Natural killer cell (primary cell): ENCODE measurements around the gene TIMP3. TPM values are rescaled to one million over a fixed set of nuclear protein-coding genes. Genes with fewer than 3 reads are reported as not detected.

ENCODE experiments used
- ATAC-seq, 3 donors: fragments of 150-1000 bp in 2 of 3; fragments of 200-7000 bp in 1 of 3; cut with Tn5 transposase; 1 replicate in 1 of 3; 2 replicates in 2 of 3; pipeline ENCODE4 v1.10.0; 2021; ENCODE audit warnings: mild to moderate bottlenecking in 2 of 3, moderate library complexity in 2 of 3
- DNase-seq, 2 donors: peaks; one replicate each; pipeline versions ENCODE4 v3.0.0 to v3.0.0-alpha.2; 2013 to 2021; ENCODE audit warnings: mixed read lengths in 1 of 2
- H3K27ac ChIP-seq: one replicate; pipeline ENCODE4 v1.5.1; 2013; ENCODE audit warnings: mild to moderate bottlenecking, low read length
- H3K27me3 ChIP-seq: one replicate; pipeline ENCODE4 v1.6.1; 2013; ENCODE audit warnings: low read length; ENCODE audit not compliant: control insufficient read depth, insufficient read depth
- H3K36me3 ChIP-seq: one replicate; pipeline ENCODE4 v1.6.1; 2013; ENCODE audit warnings: low read length; ENCODE audit not compliant: control insufficient read depth, insufficient read depth
- H3K4me1 ChIP-seq: one replicate; pipeline ENCODE4 v1.6.1; 2013; ENCODE audit warnings: low read length; ENCODE audit not compliant: control insufficient read depth, insufficient read depth
- H3K4me3 ChIP-seq: one replicate; pipeline ENCODE4 v1.5.1; 2013; ENCODE audit warnings: low read length
- H3K9me3 ChIP-seq: one replicate; pipeline ENCODE4 v1.6.1; 2013; ENCODE audit warnings: low read length; ENCODE audit not compliant: control insufficient read depth, insufficient read depth
- H3K27ac Mint-ChIP-seq, 2 donors: one replicate each; pipeline ENCODE4 v1.8.0; 2022; ENCODE audit warnings: mild to moderate bottlenecking in 2 of 2, mixed read lengths in 2 of 2, moderate library complexity in 1 of 2
- H3K27me3 Mint-ChIP-seq, 2 donors: one replicate each; pipeline ENCODE4 v1.8.0; 2022; ENCODE audit warnings: low read depth in 2 of 2, mixed read lengths in 2 of 2
- H3K36me3 Mint-ChIP-seq: one replicate; pipeline ENCODE4 v1.8.0; 2022; ENCODE audit warnings: mixed read lengths
- H3K4me1 Mint-ChIP-seq, 2 donors: one replicate each; pipeline ENCODE4 v1.8.0; 2022; ENCODE audit warnings: mixed read lengths in 2 of 2
- H3K4me3 Mint-ChIP-seq: one replicate; pipeline ENCODE4 v1.8.0; 2022; ENCODE audit warnings: mild to moderate bottlenecking, moderate library complexity, mixed read lengths
- H3K9me3 Mint-ChIP-seq, 2 donors: one replicate each; pipeline ENCODE4 v1.8.0; 2022; ENCODE audit warnings: mixed read lengths in 2 of 2
- WGBS: methylation state at CpG from one replicate; pipeline ENCODE4 v1.1.7; 2013; ENCODE audit warnings: missing lambda C conversion rate; ENCODE audit not compliant: insufficient coverage; 5-methylcytosine and 5-hydroxymethylcytosine counted together
- intact Hi-C: fragments of 100-400 bp; cut with micrococcal nuclease; formaldehyde crosslinking; loops from one replicate; pipeline ENCODE4 v1.14.2; 2022
- total RNA-seq, 4 donors: library from RNA; stranded (reverse); fragments of 120-200 nt in 1 of 4; gene quantifications; one replicate each; pipeline versions ENCODE4 v1.2.3 to v1.2.4, GENCODE V29; 2013 to 2022
- TF ChIP-seq, protein P1 (sequence below): fragments of 200-600 bp; IDR thresholded peaks from one replicate; pipeline ENCODE4 v1.8.0; 2022; ENCODE audit warnings: antibody characterized with exemption

The TIMP3 gene
- total RNA-seq, 3 donors from 2014 or later (not counting 1 experiment from before 2014, with no cell fraction given), result 0.12 TPM; not detected in 2

DNA sequence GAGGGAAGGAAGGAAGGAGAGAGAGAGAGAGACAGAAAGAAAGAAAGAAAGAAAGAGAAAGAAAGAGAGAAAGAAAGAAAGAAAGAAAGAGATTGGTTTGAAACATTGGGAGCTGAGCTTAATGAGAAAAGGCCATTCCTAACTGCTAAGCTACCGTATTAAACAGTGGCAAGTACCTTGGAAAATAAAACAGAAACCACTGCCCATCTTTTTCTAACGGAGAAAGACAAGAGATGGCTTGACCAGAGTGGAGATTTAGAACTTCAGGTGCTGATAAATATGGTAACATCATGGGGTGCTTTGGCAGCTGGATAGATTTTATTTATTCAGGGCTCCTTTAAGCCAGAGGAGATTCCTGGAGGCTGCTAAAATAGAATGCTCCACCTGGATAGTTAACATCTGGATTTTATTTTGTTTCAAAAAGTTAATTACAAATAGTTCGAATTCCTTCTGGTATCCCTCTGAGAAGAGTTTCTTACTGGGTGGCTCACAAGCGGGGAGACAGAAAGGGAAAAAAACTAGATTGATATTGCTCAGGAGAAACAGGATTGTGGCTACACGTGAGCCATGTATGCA lies 12.9 kb downstream of the TIMP3 start:
- no peaks in the 10 kb centered on the region for H3K27me3 ChIP-seq
- Mint-ChIP-seq H3K9me3 (no peaks in the 10 kb centered on the region), H3K36me3 (no peaks in the 10 kb centered on the region), H3K4me3 (no peak overlapping the region), H3K27me3 (peaks cover 0 to 8% of the 10 kb centered on the region in 2 donors), H3K4me1 (no peaks in the 10 kb centered on the region), H3K27ac (no peak overlapping the region)
- intact Hi-C loops, result no loop called here
- H3K4me3 ChIP-seq, result no peak overlapping the region
- TF ChIP-seq, protein P1, sequence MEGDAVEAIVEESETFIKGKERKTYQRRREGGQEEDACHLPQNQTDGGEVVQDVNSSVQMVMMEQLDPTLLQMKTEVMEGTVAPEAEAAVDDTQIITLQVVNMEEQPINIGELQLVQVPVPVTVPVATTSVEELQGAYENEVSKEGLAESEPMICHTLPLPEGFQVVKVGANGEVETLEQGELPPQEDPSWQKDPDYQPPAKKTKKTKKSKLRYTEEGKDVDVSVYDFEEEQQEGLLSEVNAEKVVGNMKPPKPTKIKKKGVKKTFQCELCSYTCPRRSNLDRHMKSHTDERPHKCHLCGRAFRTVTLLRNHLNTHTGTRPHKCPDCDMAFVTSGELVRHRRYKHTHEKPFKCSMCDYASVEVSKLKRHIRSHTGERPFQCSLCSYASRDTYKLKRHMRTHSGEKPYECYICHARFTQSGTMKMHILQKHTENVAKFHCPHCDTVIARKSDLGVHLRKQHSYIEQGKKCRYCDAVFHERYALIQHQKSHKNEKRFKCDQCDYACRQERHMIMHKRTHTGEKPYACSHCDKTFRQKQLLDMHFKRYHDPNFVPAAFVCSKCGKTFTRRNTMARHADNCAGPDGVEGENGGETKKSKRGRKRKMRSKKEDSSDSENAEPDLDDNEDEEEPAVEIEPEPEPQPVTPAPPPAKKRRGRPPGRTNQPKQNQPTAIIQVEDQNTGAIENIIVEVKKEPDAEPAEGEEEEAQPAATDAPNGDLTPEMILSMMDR, result no peak
- H3K9me3 ChIP-seq, result no peaks in the 10 kb centered on the region
- no peaks in the 10 kb centered on the region for H3K36me3 ChIP-seq
- H3K4me1 ChIP-seq, result no peaks in the 10 kb centered on the region
- no peak overlapping the region for H3K27ac ChIP-seq
- no peak for ATAC-seq
- 93% methylated on average over 5 of the region's 5 CpGs for WGBS
- no peak for DNase-seq

DNA sequence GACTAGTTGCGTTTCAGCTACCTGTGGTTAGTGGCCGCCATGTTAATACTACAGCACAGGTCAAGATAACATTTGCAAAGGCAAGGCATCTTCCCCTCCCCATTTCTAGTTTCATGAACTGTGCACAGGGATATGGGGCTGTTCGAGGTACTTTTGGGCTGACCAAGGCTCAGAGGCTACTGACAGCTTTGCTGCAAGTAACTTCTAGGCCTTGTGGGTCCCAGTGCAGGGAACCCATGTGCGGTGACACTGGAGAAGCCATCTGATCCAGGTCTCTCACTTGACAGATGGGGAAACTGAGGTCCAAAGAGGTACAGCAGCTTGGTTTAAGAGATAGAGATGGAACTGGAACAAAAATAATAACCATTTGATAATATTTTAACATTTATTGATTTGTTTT lies 13.6 kb downstream of the TIMP3 start:
- no peak overlapping the region for H3K27ac ChIP-seq
- no peak for DNase-seq
- Mint-ChIP-seq H3K27ac (no peak overlapping the region), H3K4me1 (no peaks in the 10 kb centered on the region), H3K36me3 (no peaks in the 10 kb centered on the region), H3K9me3 (no peaks in the 10 kb centered on the region), H3K4me3 (no peak overlapping the region), H3K27me3 (peaks cover 0 to 8% of the 10 kb centered on the region in 2 donors)
- no peaks in the 10 kb centered on the region for H3K9me3 ChIP-seq
- no peak overlapping the region for H3K4me3 ChIP-seq
- WGBS, result 93% methylated on average over 4 of the region's 4 CpGs
- H3K27me3 ChIP-seq, result no peaks in the 10 kb centered on the region
- no peak for ATAC-seq
- intact Hi-C loops, result no loop called here
- no peaks in the 10 kb centered on the region for H3K4me1 ChIP-seq
- TF ChIP-seq, protein P1, result no peak
- H3K36me3 ChIP-seq, result no peaks in the 10 kb centered on the region

DNA sequence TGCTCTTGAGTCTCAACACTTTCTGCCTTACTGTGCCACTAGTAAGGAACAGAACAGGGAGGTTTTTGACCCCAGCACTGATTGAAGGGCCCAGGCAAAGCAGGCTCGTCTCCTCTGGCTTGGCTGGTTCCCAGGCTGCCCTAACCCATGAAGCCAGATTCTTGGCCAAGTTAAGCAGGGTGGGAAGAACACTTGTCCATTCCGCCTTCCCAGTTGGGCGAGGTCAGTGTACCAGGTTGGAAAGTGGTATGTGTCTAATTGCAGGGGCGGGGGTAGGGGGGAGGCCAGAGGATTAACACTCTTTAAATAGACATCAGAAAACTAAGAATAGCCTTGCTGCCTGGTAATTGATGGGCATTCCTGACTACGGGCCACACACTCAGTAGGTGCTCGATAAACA lies 14.4 kb downstream of the TIMP3 start:
- intact Hi-C loops, result no loop called here
- H3K9me3 ChIP-seq, result no peaks in the 10 kb centered on the region

More for the DNA sequence above, 14.4 kb downstream of the TIMP3 start:
- Histone ChIP-seq H3K27me3 (no peaks in the 10 kb centered on the region), H3K4me1 (no peaks in the 10 kb centered on the region), H3K36me3 (no peaks in the 10 kb centered on the region), H3K27ac (no peak overlapping the region), H3K4me3 (no peak overlapping the region)
- no peaks in the 10 kb centered on the region for H3K9me3 Mint-ChIP-seq
- no peaks in the 10 kb centered on the region for H3K36me3 Mint-ChIP-seq
- no peak overlapping the region for H3K27ac Mint-ChIP-seq
- H3K27me3 Mint-ChIP-seq, result peaks cover 0 to 6% of the 10 kb centered on the region in 2 donors
- no peaks in the 10 kb centered on the region for H3K4me1 Mint-ChIP-seq
- TF ChIP-seq, protein P1, result no peak
- WGBS, result 88% methylated on average over 6 of the region's 6 CpGs
- DNase-seq (no peak), ATAC-seq (no peak)
- H3K4me3 Mint-ChIP-seq, result no peak overlapping the region
